A673 (cell line): ENCODE results near the gene TSHZ2.

Experiments
- CTCF ChIP-seq: fragments of 300-800, 200-600 bp; sonication (generic); conservative IDR thresholded peaks from 2 replicates; pipeline ENCODE4 v1.5.1; 2017; ENCODE audit warnings: low read depth, mild to moderate bottlenecking, antibody characterized with exemption, low read length, moderate library complexity, mixed read lengths
- EZH2 ChIP-seq: fragments of 200-600 bp; sonication (generic); IDR thresholded peaks from 2 replicates; pipeline ENCODE4 v1.6.1; 2017; ENCODE audit warnings: borderline replicate concordance, low read depth, mild to moderate bottlenecking, mixed read lengths, antibody characterized with exemption, low read length; ENCODE audit not compliant: poor library complexity, severe bottlenecking

- no peak for TF ChIP-seq CTCF
- no peak for TF ChIP-seq EZH2
Observed at GRCh38 chr20:53303413-53303760, 331.2 kb downstream of the TSHZ2 start.
